Esophagus muscularis mucosa (tissue), 4 donors: ENCODE results near the gene PSENEN.

ENCODE experiments used
- EP300 ChIP-seq: sonication (generic); formaldehyde crosslinking; IDR thresholded peaks from one replicate; pipeline ENCODE4 v1.6.1; 2017; ENCODE audit warnings: antibody characterized with exemption
- POLR2A ChIP-seq: fragments of 450-650 bp; IDR thresholded peaks from one replicate; pipeline ENCODE4 v1.6.1; 2017; ENCODE audit warnings: antibody characterized with exemption, moderate library complexity, mild to moderate bottlenecking, low read depth
- TF ChIP-seq, protein P1 (sequence below), 3 experiments: fragments of 200-600 bp in 2 of 3; fragments of 450-650 bp in 1 of 3; sonication (generic) in 2 of 3; IDR thresholded peaks; one replicate each; pipeline ENCODE4 v1.5.1; 2017 to 2019; ENCODE audit warnings: antibody characterized with exemption in 3 of 3, mild to moderate bottlenecking in 2 of 3, moderate library complexity in 1 of 3

DNA sequence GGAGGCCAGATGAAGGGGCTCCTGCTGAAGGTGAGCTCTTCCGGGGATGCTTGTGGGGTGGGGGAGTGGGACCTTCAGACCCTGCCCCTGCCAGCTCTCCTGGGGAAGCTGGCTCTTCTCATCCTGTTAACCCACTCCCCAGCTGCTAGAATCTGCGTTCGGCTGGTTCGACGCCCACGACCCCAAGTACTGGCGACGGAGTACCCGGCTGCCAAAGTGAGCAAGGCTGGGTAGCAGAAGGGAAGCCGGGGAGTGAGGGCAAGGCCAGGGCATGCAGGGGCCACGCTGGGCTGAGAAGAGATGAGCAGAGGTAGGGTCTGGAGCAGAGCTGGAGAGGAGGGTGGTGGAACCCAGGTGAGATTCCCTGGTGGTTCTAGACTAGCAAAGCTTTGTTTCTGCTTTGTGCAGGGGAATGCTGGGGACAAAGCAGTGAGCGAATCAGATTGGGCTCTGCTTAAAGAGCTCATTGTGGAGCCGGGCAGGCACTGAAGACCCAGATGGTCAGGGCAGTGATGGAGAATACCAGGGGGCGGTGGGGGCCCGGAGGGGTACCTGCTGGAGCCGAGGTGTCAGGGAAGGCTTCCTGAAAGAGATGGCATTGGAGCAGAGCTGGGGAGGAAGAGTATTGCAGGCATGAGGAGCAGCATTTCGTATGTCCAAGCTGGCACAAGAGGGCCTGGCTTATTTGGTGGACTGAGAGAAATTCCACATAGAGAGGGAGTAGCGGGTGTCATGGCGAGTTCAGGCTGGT is 17.3 kb upstream of the PSENEN start:
- TF ChIP-seq, protein P1, sequence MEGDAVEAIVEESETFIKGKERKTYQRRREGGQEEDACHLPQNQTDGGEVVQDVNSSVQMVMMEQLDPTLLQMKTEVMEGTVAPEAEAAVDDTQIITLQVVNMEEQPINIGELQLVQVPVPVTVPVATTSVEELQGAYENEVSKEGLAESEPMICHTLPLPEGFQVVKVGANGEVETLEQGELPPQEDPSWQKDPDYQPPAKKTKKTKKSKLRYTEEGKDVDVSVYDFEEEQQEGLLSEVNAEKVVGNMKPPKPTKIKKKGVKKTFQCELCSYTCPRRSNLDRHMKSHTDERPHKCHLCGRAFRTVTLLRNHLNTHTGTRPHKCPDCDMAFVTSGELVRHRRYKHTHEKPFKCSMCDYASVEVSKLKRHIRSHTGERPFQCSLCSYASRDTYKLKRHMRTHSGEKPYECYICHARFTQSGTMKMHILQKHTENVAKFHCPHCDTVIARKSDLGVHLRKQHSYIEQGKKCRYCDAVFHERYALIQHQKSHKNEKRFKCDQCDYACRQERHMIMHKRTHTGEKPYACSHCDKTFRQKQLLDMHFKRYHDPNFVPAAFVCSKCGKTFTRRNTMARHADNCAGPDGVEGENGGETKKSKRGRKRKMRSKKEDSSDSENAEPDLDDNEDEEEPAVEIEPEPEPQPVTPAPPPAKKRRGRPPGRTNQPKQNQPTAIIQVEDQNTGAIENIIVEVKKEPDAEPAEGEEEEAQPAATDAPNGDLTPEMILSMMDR (IDR thresholded peaks at IDR 0.05): no peak
- TF ChIP-seq EP300 (no peak), POLR2A (no peak)
